Parathyroid adenoma (tissue), 2 donors: ENCODE measurements around the gene FKBP15.

Experiments used
- H2AFZ ChIP-seq: fragments of 300-600 bp; sonication (generic); one replicate; pipeline ENCODE4 v1.7.0; 2017; ENCODE audit warnings: antibody characterized with exemption, mild to moderate bottlenecking
- H3K27ac ChIP-seq: fragments of 300-600 bp; sonication (generic); one replicate; pipeline ENCODE4 v1.7.0; 2017
- H3K27me3 ChIP-seq: fragments of 300-600 bp; sonication (generic); one replicate; pipeline ENCODE4 v1.7.0; 2017; ENCODE audit warnings: low read length; ENCODE audit not compliant: control insufficient read depth, insufficient read depth
- H3K36me3 ChIP-seq: fragments of 300-600 bp; sonication (generic); one replicate; pipeline ENCODE4 v1.7.0; 2017; ENCODE audit warnings: low read length; ENCODE audit not compliant: control insufficient read depth, insufficient read depth
- H3K4me1 ChIP-seq: fragments of 300-600 bp; sonication (generic); one replicate; pipeline ENCODE4 v1.7.0; 2017; ENCODE audit warnings: control low read depth
- H3K4me2 ChIP-seq: fragments of 300-600 bp; sonication (generic); one replicate; pipeline ENCODE4 v1.7.0; 2017; ENCODE audit warnings: low read length
- H3K4me3 ChIP-seq: fragments of 300-600 bp; sonication (generic); one replicate; pipeline ENCODE4 v1.7.0; 2017; ENCODE audit warnings: low read depth, low read length
- H3K79me2 ChIP-seq: fragments of 300-600 bp; sonication (generic); one replicate; pipeline ENCODE4 v1.7.0; 2017; ENCODE audit warnings: control low read depth
- H3K9ac ChIP-seq: fragments of 300-600 bp; sonication (generic); one replicate; pipeline ENCODE4 v1.7.0; 2017; ENCODE audit warnings: mild to moderate bottlenecking
- H3K9me3 ChIP-seq: fragments of 300-600 bp; sonication (generic); one replicate; pipeline ENCODE4 v1.7.0; 2017; ENCODE audit warnings: low read length; ENCODE audit not compliant: control insufficient read depth
- TF ChIP-seq, protein P1 (sequence below): fragments of 300-600 bp; sonication (generic); IDR thresholded peaks from one replicate; pipeline ENCODE4 v1.7.0; 2017; ENCODE audit warnings: antibody characterized with exemption, mild to moderate bottlenecking
- donor health status: primary hyperparathyroidism.

The FKBP15 gene

GRCh38 chr9:113266174-113266573, 45.1 kb upstream of the FKBP15 start:
- TF ChIP-seq, protein P1, sequence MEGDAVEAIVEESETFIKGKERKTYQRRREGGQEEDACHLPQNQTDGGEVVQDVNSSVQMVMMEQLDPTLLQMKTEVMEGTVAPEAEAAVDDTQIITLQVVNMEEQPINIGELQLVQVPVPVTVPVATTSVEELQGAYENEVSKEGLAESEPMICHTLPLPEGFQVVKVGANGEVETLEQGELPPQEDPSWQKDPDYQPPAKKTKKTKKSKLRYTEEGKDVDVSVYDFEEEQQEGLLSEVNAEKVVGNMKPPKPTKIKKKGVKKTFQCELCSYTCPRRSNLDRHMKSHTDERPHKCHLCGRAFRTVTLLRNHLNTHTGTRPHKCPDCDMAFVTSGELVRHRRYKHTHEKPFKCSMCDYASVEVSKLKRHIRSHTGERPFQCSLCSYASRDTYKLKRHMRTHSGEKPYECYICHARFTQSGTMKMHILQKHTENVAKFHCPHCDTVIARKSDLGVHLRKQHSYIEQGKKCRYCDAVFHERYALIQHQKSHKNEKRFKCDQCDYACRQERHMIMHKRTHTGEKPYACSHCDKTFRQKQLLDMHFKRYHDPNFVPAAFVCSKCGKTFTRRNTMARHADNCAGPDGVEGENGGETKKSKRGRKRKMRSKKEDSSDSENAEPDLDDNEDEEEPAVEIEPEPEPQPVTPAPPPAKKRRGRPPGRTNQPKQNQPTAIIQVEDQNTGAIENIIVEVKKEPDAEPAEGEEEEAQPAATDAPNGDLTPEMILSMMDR, result no peak
- Histone ChIP-seq H3K36me3 (no peaks in the 10 kb centered on the region), H3K4me2 (no peak overlapping the region)

GRCh38 chr9:113261917-113262671, 41.0 kb upstream of the FKBP15 start:
- TF ChIP-seq, protein P1, result no peak
- no peaks in the 10 kb centered on the region for H3K79me2 ChIP-seq
- no peaks in the 10 kb centered on the region for H3K4me1 ChIP-seq
- H3K4me3 ChIP-seq, result no peak overlapping the region
- no peaks in the 10 kb centered on the region for H3K27me3 ChIP-seq
- H2AFZ ChIP-seq, result no peak overlapping the region
- no peaks in the 10 kb centered on the region for H3K9me3 ChIP-seq
- H3K9ac ChIP-seq, result no peak overlapping the region
- no peak overlapping the region for H3K27ac ChIP-seq
- H3K4me2 ChIP-seq, result no peak overlapping the region
- H3K36me3 ChIP-seq, result no peaks in the 10 kb centered on the region

More at GRCh38 chr9:113266174-113266573, 45.1 kb upstream of the FKBP15 start:
- H3K27me3 ChIP-seq, result no peaks in the 10 kb centered on the region
- H3K9me3 ChIP-seq, result no peaks in the 10 kb centered on the region
- no peak overlapping the region for H3K4me3 ChIP-seq
- no peak overlapping the region for H3K9ac ChIP-seq
- H3K27ac ChIP-seq, result no peak overlapping the region
- H2AFZ ChIP-seq, result no peak overlapping the region
- H3K79me2 ChIP-seq, result peaks cover 2% of the 10 kb centered on the region
- H3K4me1 ChIP-seq, result no peaks in the 10 kb centered on the region

DNA sequence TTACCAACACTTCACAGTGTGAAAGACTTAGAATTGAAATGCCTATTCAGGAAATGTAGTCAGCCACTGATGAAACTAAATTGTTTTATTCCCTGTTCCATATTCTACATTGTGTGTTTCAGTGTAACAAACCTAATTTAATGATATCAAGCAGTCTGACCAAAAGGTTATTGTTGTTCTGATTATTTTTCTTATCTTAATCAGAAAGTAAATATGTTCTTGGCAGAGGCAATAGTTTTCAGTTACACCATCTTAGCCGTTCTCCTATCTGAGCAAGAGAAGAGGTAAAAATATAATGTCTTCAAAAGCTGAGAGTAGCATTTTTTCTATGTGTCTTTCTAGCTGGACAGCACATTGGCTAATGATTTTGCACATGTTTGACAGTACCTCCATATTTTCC, 37.2 kb upstream of the FKBP15 start:
- Histone ChIP-seq H2AFZ (no peak overlapping the region), H3K27me3 (no peaks in the 10 kb centered on the region), H3K9ac (no peak overlapping the region), H3K79me2 (no peaks in the 10 kb centered on the region), H3K36me3 (no peaks in the 10 kb centered on the region), H3K4me3 (no peak overlapping the region), H3K27ac (no peak overlapping the region), H3K9me3 (no peaks in the 10 kb centered on the region), H3K4me1 (no peaks in the 10 kb centered on the region), H3K4me2 (no peak overlapping the region)
- TF ChIP-seq, protein P1, result no peak

- Histone ChIP-seq H3K4me2 (no peak overlapping the region), H3K4me1 (no peaks in the 10 kb centered on the region), H3K27ac (no peak overlapping the region), H3K36me3 (no peaks in the 10 kb centered on the region), H2AFZ (no peak overlapping the region), H3K27me3 (no peaks in the 10 kb centered on the region), H3K9ac (no peak overlapping the region), H3K9me3 (no peaks in the 10 kb centered on the region), H3K79me2 (no peaks in the 10 kb centered on the region), H3K4me3 (no peak overlapping the region)
- TF ChIP-seq, protein P1, result no peak
Measured at GRCh38 chr9:113257863-113258262, 36.8 kb upstream of the FKBP15 start.

- Histone ChIP-seq H3K9me3 (no peaks in the 10 kb centered on the region), H3K4me2 (no peak overlapping the region), H3K9ac (no peak overlapping the region), H3K4me3 (no peak overlapping the region), H3K27ac (no peak overlapping the region), H3K79me2 (peaks cover 3% of the 10 kb centered on the region), H3K36me3 (no peaks in the 10 kb centered on the region), H3K4me1 (no peaks in the 10 kb centered on the region), H3K27me3 (no peaks in the 10 kb centered on the region), H2AFZ (no peak overlapping the region)
- TF ChIP-seq, protein P1, result no peak
Measured at GRCh38 chr9:113255438-113255837, 34.4 kb upstream of the FKBP15 start.
